ENCODE results near the gene SUGT1.
A peak's percentile ranks its signal among the peaks of the same experiment; 100 is the strongest.
"Not testable (repeated sequence)": the region's sequence is repeated elsewhere in the genome, so short reads cannot be mapped to it uniquely, and the experiment has no call there.

The SUGT1 gene

GRCh38 chr13:52665325-52665724 is 12.7 kb downstream of the SUGT1 start:
- DNase-seq = no peak

GRCh38 chr13:52669677-52670076 is 17.0 kb downstream of the SUGT1 start:
- no peak for DNase-seq

GRCh38 chr13:52670726-52671125 is 18.1 kb downstream of the SUGT1 start:
- DNase-seq = no peak

- no peak for DNase-seq
Measured at GRCh38 chr13:52673465-52673864, 20.8 kb downstream of the SUGT1 start.

GRCh38 chr13:52677823-52678222 is 25.2 kb downstream of the SUGT1 start:
- DNase-seq = no peak

GRCh38 chr13:52685806-52686205 is 33.2 kb downstream of the SUGT1 start:
- not testable (repeated sequence) for DNase-seq

- DNase-seq = no peak
Measured at GRCh38 chr13:52686376-52686775, 33.7 kb downstream of the SUGT1 start.

- no peak for DNase-seq
Measured at GRCh38 chr13:52695856-52696255, 43.2 kb downstream of the SUGT1 start.

- no peak for DNase-seq
Measured at GRCh38 chr13:52696566-52696965, 43.9 kb downstream of the SUGT1 start.

- no peak for DNase-seq
Measured at GRCh38 chr13:52701728-52702465, 49.3 kb downstream of the SUGT1 start.

GRCh38 chr13:52703482-52703881 is 50.8 kb downstream of the SUGT1 start:
- no peak for DNase-seq

- DNase-seq = no peak
Measured at GRCh38 chr13:52706081-52706480, 53.4 kb downstream of the SUGT1 start.

- no peak for DNase-seq
Measured at GRCh38 chr13:52707375-52707774, 54.7 kb downstream of the SUGT1 start.

- not testable (repeated sequence) for DNase-seq
Measured at GRCh38 chr13:52708266-52708665, 55.6 kb downstream of the SUGT1 start.

- DNase-seq = no peak
Measured at GRCh38 chr13:52711286-52711685, 58.6 kb downstream of the SUGT1 start.

- DNase-seq = no peak
Measured at GRCh38 chr13:52712385-52712784, 59.7 kb downstream of the SUGT1 start.

GRCh38 chr13:52713894-52714293 is 61.3 kb downstream of the SUGT1 start:
- DNase-seq = peak in 16 of 58 donors; percentile 1 to 23 (median 7)

GRCh38 chr13:52720904-52721303 is 68.3 kb downstream of the SUGT1 start:
- DNase-seq = not testable (repeated sequence)

- DNase-seq = not testable (repeated sequence)
Measured at GRCh38 chr13:52721356-52721755, 68.7 kb downstream of the SUGT1 start.

GRCh38 chr13:52723181-52723580 is 70.5 kb downstream of the SUGT1 start:
- no peak for DNase-seq

GRCh38 chr13:52725302-52725701 is 72.7 kb downstream of the SUGT1 start:
- no peak for DNase-seq

GRCh38 chr13:52726258-52726657 is 73.6 kb downstream of the SUGT1 start:
- DNase-seq = no peak

- no peak for DNase-seq
Measured at GRCh38 chr13:52734075-52734623, 81.5 kb downstream of the SUGT1 start.

Measured in anterior cingulate cortex (tissue), 58 donors.